Progenitor cell of endocrine pancreas (in vitro differentiated cells): Measurements from ENCODE around the gene ZCCHC7. TPM values are rescaled to one million over a fixed set of nuclear protein-coding genes. Genes with fewer than 3 reads are reported as not detected.
"Not testable (repeated sequence)": the region's sequence is repeated elsewhere in the genome, so short reads cannot be mapped to it uniquely, and the experiment has no call there.

Experiments used
- DNase-seq: peaks from one replicate; pipeline ENCODE4 v3.0.0; 2021; ENCODE audit warnings: low spot score; ENCODE audit not compliant: unreplicated experiment
- H3K27ac Mint-ChIP-seq: 2 replicates; pipeline ENCODE4 v1.8.0; 2021; ENCODE audit warnings: mild to moderate bottlenecking, moderate library complexity, mixed read lengths
- H3K27me3 Mint-ChIP-seq: 2 replicates; pipeline ENCODE4 v1.8.0; 2021; ENCODE audit warnings: mixed read lengths
- H3K36me3 Mint-ChIP-seq: 2 replicates; pipeline ENCODE4 v1.8.0; 2022; ENCODE audit warnings: mixed read lengths; ENCODE audit not compliant: insufficient read depth
- H3K4me1 Mint-ChIP-seq: 2 replicates; pipeline ENCODE4 v1.8.0; 2021; ENCODE audit warnings: low read depth, mixed read lengths
- H3K4me3 Mint-ChIP-seq: 2 replicates; pipeline ENCODE4 v1.8.0; 2021; ENCODE audit warnings: low read depth, mild to moderate bottlenecking, moderate library complexity, mixed read lengths
- H3K9me3 Mint-ChIP-seq: 2 replicates; pipeline ENCODE4 v1.8.0; 2021; ENCODE audit warnings: low read depth, mixed read lengths
- CTCF ChIP-seq: fragments of 200-600 bp; sonication (generic); IDR thresholded peaks from one replicate; pipeline ENCODE4 v1.5.0; 2021; ENCODE audit warnings: antibody characterized with exemption, mild to moderate bottlenecking; ENCODE audit not compliant: unreplicated experiment
- total RNA-seq: library from RNA; stranded (reverse); gene quantifications from 2 replicates; pipeline ENCODE4 v1.2.1, GENCODE V29; 2021

Gene ZCCHC7
- total RNA-seq, 1 donor from 2014 or later = 16.6 TPM

GRCh38 chr9:37301042-37301853 is 180.9 kb downstream of the ZCCHC7 start:
- Mint-ChIP-seq H3K9me3 (no peaks in the 10 kb centered on the region), H3K4me3 (no peak overlapping the region), H3K4me1 (no peaks in the 10 kb centered on the region), H3K27ac (no peak overlapping the region), H3K36me3 (peaks cover 4% of the 10 kb centered on the region), H3K27me3 (no peaks in the 10 kb centered on the region)
- TF ChIP-seq CTCF = no peak
- no peak for DNase-seq

- Mint-ChIP-seq H3K27ac (no peak overlapping the region), H3K36me3 (peaks cover 4% of the 10 kb centered on the region)
- DNase-seq = no peak
These were observed 181.4 kb downstream of the ZCCHC7 start for GRCh38 chr9:37301854-37302172.

GRCh38 chr9:37302277-37302676 is 181.9 kb downstream of the ZCCHC7 start:
- peaks cover 4% of the 10 kb centered on the region for H3K36me3 Mint-ChIP-seq
- no peaks in the 10 kb centered on the region for H3K27me3 Mint-ChIP-seq
- H3K9me3 Mint-ChIP-seq = no peaks in the 10 kb centered on the region
- no peak overlapping the region for H3K4me3 Mint-ChIP-seq
- no peak for TF ChIP-seq CTCF
- no peaks in the 10 kb centered on the region for H3K4me1 Mint-ChIP-seq
- no peak overlapping the region for H3K27ac Mint-ChIP-seq
- DNase-seq = no peak

More at GRCh38 chr9:37301854-37302172, 181.4 kb downstream of the ZCCHC7 start:
- Mint-ChIP-seq H3K4me3 (no peak overlapping the region), H3K9me3 (no peaks in the 10 kb centered on the region), H3K27me3 (no peaks in the 10 kb centered on the region), H3K4me1 (no peaks in the 10 kb centered on the region)
- TF ChIP-seq CTCF = no peak

- H3K27ac Mint-ChIP-seq, H3K36me3 Mint-ChIP-seq, H3K27me3 Mint-ChIP-seq, H3K4me1 Mint-ChIP-seq, DNase-seq, H3K4me3 Mint-ChIP-seq, H3K9me3 Mint-ChIP-seq: not testable (repeated sequence)
These were observed 182.9 kb downstream of the ZCCHC7 start for GRCh38 chr9:37303272-37303671.

- DNase-seq = no peak
- Mint-ChIP-seq H3K27me3 (no peaks in the 10 kb centered on the region), H3K36me3 (peaks cover 2% of the 10 kb centered on the region), H3K4me3 (no peak overlapping the region), H3K9me3 (no peaks in the 10 kb centered on the region), H3K4me1 (no peaks in the 10 kb centered on the region), H3K27ac (no peak overlapping the region)
- TF ChIP-seq CTCF = peak; percentile 21
These were observed 188.8 kb downstream of the ZCCHC7 start for GRCh38 chr9:37309136-37309535.
